K562 (cell line): ENCODE measurements around the gene CNOT6. TPM values are rescaled to one million over a fixed set of nuclear protein-coding genes. Genes with fewer than 3 reads are reported as not detected.

Experiments
- ATAC-seq: fragments of 200-7000 bp; cut with Tn5 transposase; 3 replicates; pipeline ENCODE4 v1.9.1; 2020; ENCODE audit warnings: moderate library complexity
- BruUV-seq: library from RNA; stranded (reverse); fragments of 400-500 nt; replicated peaks from 2 replicates; lab custom pipeline; 2021; lab: Mats Ljungman, UMichigan
- CTCF ChIA-PET: fragments of 300-600 bp; formaldehyde crosslinking; extraction: SDS; loops from one replicate; lab custom pipeline; 2021; ENCODE audit warnings: low intra/inter-chr PET ratio; lab: Yijun Ruan, JAX
- POLR2A ChIA-PET: fragments of 300-600, 350-650 bp; sonication (Branson Sonifier 250); formaldehyde crosslinking; extraction: SDS; loops from one replicate; lab custom pipeline; 2021; ENCODE audit warnings: antibody characterized with exemption, inconsistent platforms; lab: Yijun Ruan, JAX
- DNase-seq, 4 experiments: peaks; one replicate each; pipeline versions ENCODE4 v3.0.0 to v3.0.0-alpha.2; 2011 to 2018; ENCODE audit warnings: low spot score in 3 of 4, mixed read lengths in 3 of 4; ENCODE audit errors: extremely low read depth in 1 of 4
- FAIRE-seq: peaks from 2 replicates; lab custom pipeline; 2011; peaks lifted over from hg19 to GRCh38; lab: Jason Lieb, UNC
- H2AFZ ChIP-seq: 2 replicates; pipeline ENCODE4 v1.6.0; 2011; ENCODE audit warnings: low read depth, low read length, control low read depth, inconsistent platforms
- H3K27ac ChIP-seq: fragments of 200-600 bp; 3 replicates; pipeline ENCODE4 v1.8.0; 2011; ENCODE audit warnings: low read depth, mild to moderate bottlenecking, control low read depth, inconsistent platforms, low read length, moderate library complexity, mixed read lengths; ENCODE audit errors: extremely low read depth
- H3K27me3 ChIP-seq, 2 experiments: fragments of 300-600 bp in 1 of 2; 2 replicates in 1 of 2; 3 replicates in 1 of 2; pipeline versions ENCODE4 v1.6.0 to v1.8.0; 2011; ENCODE audit warnings: inconsistent platforms in 2 of 2, low read length in 2 of 2, mild to moderate bottlenecking in 1 of 2, mixed read lengths in 1 of 2, moderate library complexity in 1 of 2; ENCODE audit not compliant: control insufficient read depth in 2 of 2, insufficient read depth in 2 of 2
- H3K36me3 ChIP-seq: fragments of 300-600 bp; 3 replicates; pipeline ENCODE4 v1.8.0; 2011; ENCODE audit warnings: mild to moderate bottlenecking, low read length, inconsistent platforms; ENCODE audit not compliant: control insufficient read depth, insufficient read depth
- H3K4me1 ChIP-seq, 2 experiments: fragments of 200-600 bp in 1 of 2; replicated peaks in 1 of 2; 2 replicates in 1 of 2; 3 replicates in 1 of 2; pipeline versions ENCODE4 v1.5.1 to v1.8.0; 2011; ENCODE audit warnings: inconsistent platforms in 2 of 2, low read length in 2 of 2, mild to moderate bottlenecking in 1 of 2, mixed read lengths in 1 of 2, moderate library complexity in 1 of 2; ENCODE audit not compliant: control insufficient read depth in 2 of 2, insufficient read depth in 2 of 2
- H3K4me2 ChIP-seq: 2 replicates; pipeline ENCODE4 v1.6.1; 2011; ENCODE audit warnings: low read length, control low read depth, inconsistent platforms, mixed read lengths; ENCODE audit not compliant: insufficient read depth
- H3K4me3 ChIP-seq: fragments of 200-600 bp; sonication (generic), shearing (Covaris generic); 2 replicates; pipeline ENCODE4 v1.5.1; 2016; ENCODE audit warnings: control low read depth, inconsistent platforms
- H3K79me2 ChIP-seq: fragments of 200-600 bp; 3 replicates; pipeline ENCODE4 v1.8.0; 2011; ENCODE audit warnings: low read length, inconsistent platforms; ENCODE audit not compliant: control insufficient read depth, insufficient read depth
- H3K9ac ChIP-seq, 2 experiments: 2 replicates each; pipeline versions ENCODE4 v1.6.0 to v1.6.1; 2011; ENCODE audit warnings: low read depth in 2 of 2, low read length in 2 of 2, control low read depth in 1 of 2, inconsistent platforms in 1 of 2, mild to moderate bottlenecking in 1 of 2, mixed read lengths in 1 of 2; ENCODE audit not compliant: insufficient read depth in 1 of 2
- H3K9me1 ChIP-seq: one replicate; pipeline ENCODE4 v1.6.0; 2011; ENCODE audit warnings: inconsistent platforms, mild to moderate bottlenecking, low read length, moderate library complexity; ENCODE audit not compliant: control insufficient read depth, insufficient read depth
- H3K9me3 ChIP-seq: replicated peaks from 2 replicates; pipeline ENCODE4 v1.5.1; 2011; ENCODE audit warnings: low read depth, low read length, inconsistent platforms; ENCODE audit not compliant: control insufficient read depth, insufficient read depth
- H4K20me1 ChIP-seq: replicated peaks from 2 replicates; pipeline ENCODE4 v1.6.1; 2011; ENCODE audit warnings: low read length, inconsistent platforms, mixed read lengths; ENCODE audit not compliant: control insufficient read depth, insufficient read depth
- BMI1 ChIP-seq: fragments of 150-350 bp; IDR thresholded peaks from 2 replicates; pipeline ENCODE4 v1.6.1; 2014; ENCODE audit warnings: low read length
- CREM ChIP-seq: IDR thresholded peaks from 2 replicates; pipeline ENCODE4 v1.6.1; 2014; ENCODE audit warnings: antibody characterized with exemption, low read depth
- EZH2 ChIP-seq: IDR thresholded peaks from 2 replicates; pipeline ENCODE4 v1.6.1; 2012; ENCODE audit warnings: low read depth, mild to moderate bottlenecking, inconsistent platforms, low read length, borderline replicate concordance
- FOXJ3 ChIP-seq: sonication (generic); formaldehyde crosslinking; IDR thresholded peaks from 2 replicates; pipeline ENCODE4 v1.4.0; 2020; ENCODE audit warnings: mild to moderate bottlenecking, missing genetic modification reagents
- GTF2A2 ChIP-seq: IDR thresholded peaks from 2 replicates; pipeline ENCODE4 v1.6.1; 2016; ENCODE audit warnings: mild to moderate bottlenecking, missing genetic modification characterization, missing compliant biosample characterization
- HNRNPL ChIP-seq: fragments of 200-400 bp; formaldehyde crosslinking; IDR thresholded peaks from 2 replicates; pipeline ENCODE4 v1.6.1; 2017; ENCODE audit warnings: low read depth, mild to moderate bottlenecking, low read length
- KLF1 ChIP-seq: fragments of 450-650 bp; IDR thresholded peaks from 2 replicates; pipeline ENCODE4 v1.6.1; 2016; ENCODE audit warnings: missing genetic modification characterization, missing compliant biosample characterization
- MAFK ChIP-seq: IDR thresholded peaks from 2 replicates; pipeline ENCODE4 v1.6.1; 2011; ENCODE audit warnings: low read length, improper control_type of control experiment
- MEIS2 ChIP-seq: fragments of 450-650 bp; IDR thresholded peaks from 2 replicates; pipeline ENCODE4 v1.6.1; 2014; ENCODE audit warnings: mild to moderate bottlenecking; ENCODE audit not compliant: partially characterized antibody
- MXI1 ChIP-seq: IDR thresholded peaks from 2 replicates; pipeline ENCODE4 v1.6.1; 2011; ENCODE audit warnings: low read depth, mild to moderate bottlenecking, improper control_type of control experiment, low read length
- MYC ChIP-seq, 2 experiments: fragments of 250-450 bp in 1 of 2; sonication (Bioruptor Pico) in 1 of 2; IDR thresholded peaks; 2 replicates each; pipeline versions ENCODE4 v1.5.1 to v1.6.1; 2012 to 2021; ENCODE audit warnings: low read depth in 2 of 2, borderline replicate concordance in 1 of 2, improper control_type of control experiment in 1 of 2, low read length in 1 of 2, mild to moderate bottlenecking in 1 of 2, moderate library complexity in 1 of 2
- RAD21 ChIP-seq, 2 experiments: fragments of 250-450 bp in 1 of 2; fragments of 450-650 bp in 1 of 2; sonication (Bioruptor Pico) in 1 of 2; formaldehyde crosslinking in 1 of 2; IDR thresholded peaks in 1 of 2; conservative IDR thresholded peaks in 1 of 2; 2 replicates each; pipeline versions ENCODE4 v1.4.0 to v1.8.0; 2020 to 2022; ENCODE audit warnings: mild to moderate bottlenecking in 2 of 2, moderate library complexity in 1 of 2
- TSC22D4 ChIP-seq: fragments of 450-650 bp; IDR thresholded peaks from 2 replicates; pipeline ENCODE4 v1.6.1; 2016; ENCODE audit warnings: missing genetic modification characterization, missing biosample characterization, control low read depth
- ZNF695 ChIP-seq: fragments of 450-650 bp; formaldehyde crosslinking; IDR thresholded peaks from 2 replicates; pipeline ENCODE4 v1.4.0; 2020; ENCODE audit warnings: mild to moderate bottlenecking, moderate library complexity
- WGBS: fragments of 100-300 bp; shearing (Covaris generic); methylation state at CpG from one replicate; pipeline ENCODE4 v1.1.6; 2016; ENCODE audit warnings: low coverage, mixed read lengths; ENCODE audit not compliant: insufficient coverage; ENCODE audit errors: missing lambda C conversion rate; 5-methylcytosine and 5-hydroxymethylcytosine counted together
- in situ Hi-C: fragments of 300-500 bp; cut with MboI; formaldehyde crosslinking; loops from 4 replicates; pipeline ENCODE4 v1.15.0; 2018; ENCODE audit warnings: inconsistent platforms, mixed read lengths
- intact Hi-C: fragments of 100-400 bp; cut with micrococcal nuclease; formaldehyde crosslinking; loops from 2 replicates; pipeline ENCODE4 v1.14.2; 2022
- polyA plus RNA-seq, 8 experiments: library from polyadenylated mRNA; depleted of rRNA in 4 of 8; stranded (reverse) in 5 of 8; unstranded in 3 of 8; fragments of >200 nt; fragmentation: Nextera tagmentation in 2 of 8; fragmentation: Illumina TruSeq in 1 of 8; extraction: Ambion mirVana in 2 of 8; extraction: Trizol in 1 of 8; gene quantifications; 2 replicates each; pipeline versions ENCODE4 v1.2.1 to v1.2.3, GENCODE V29; 2011 to 2014; ENCODE audit warnings: inconsistent platforms in 1 of 8, missing spikeins in 1 of 8
- total RNA-seq, 7 experiments: library from RNA; depleted of rRNA in 6 of 7; stranded (reverse); fragments of >200 nt in 6 of 7; fragmentation: Illumina TruSeq in 2 of 7; extraction: Trizol in 2 of 7; gene quantifications; 2 replicates each; pipeline versions ENCODE4 v1.2.1 to v1.2.3, GENCODE V29; 2011 to 2021; ENCODE audit warnings: low replicate concordance in 1 of 7
- TF ChIP-seq, protein P1 (sequence below): fragments of 250-450 bp; sonication (Bioruptor Pico); IDR thresholded peaks from 2 replicates; pipeline ENCODE4 v1.4.0; 2020; ENCODE audit warnings: mild to moderate bottlenecking, moderate library complexity, borderline replicate concordance
- TF ChIP-seq, protein P2 (sequence below), 2 experiments: fragments of 450-650 bp in 1 of 2; sonication (generic) in 1 of 2; formaldehyde crosslinking in 1 of 2; IDR thresholded peaks in 1 of 2; conservative IDR thresholded peaks in 1 of 2; 2 replicates each; pipeline versions ENCODE4 v1.6.1 to v1.8.1; 2016 to 2023; ENCODE audit warnings: mild to moderate bottlenecking in 2 of 2, moderate library complexity in 2 of 2, inconsistent platforms in 1 of 2, missing genetic modification reagents in 1 of 2

The CNOT6 gene
- total and polyA plus RNA-seq, 9 of the 15 experiments (the other 6 are each of a cell fraction or from before 2014, with no cell fraction given), result 4.9 to 32.4 (median 14.0) TPM

DNA sequence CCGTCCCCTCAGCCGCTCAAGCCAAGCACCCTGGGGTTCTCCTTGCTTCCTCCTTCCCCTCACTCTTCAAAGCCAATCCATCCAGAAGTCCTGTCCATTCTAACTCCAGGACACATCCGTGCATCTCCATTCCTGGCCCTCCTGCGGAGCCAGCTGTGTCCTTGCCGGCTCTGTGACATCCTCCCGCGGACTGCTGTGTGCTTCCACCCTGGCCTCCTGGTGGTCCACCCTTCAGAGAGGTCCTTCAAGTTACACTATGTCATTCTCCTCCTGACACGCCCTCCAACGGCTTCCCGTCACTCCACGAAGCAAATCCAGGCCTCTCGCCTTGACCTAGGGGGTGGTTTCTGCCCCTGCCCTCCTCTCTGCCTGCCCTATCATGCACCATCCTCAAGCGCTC lies 110.1 kb downstream of the CNOT6 start (continued):
- TF ChIP-seq, protein P1, sequence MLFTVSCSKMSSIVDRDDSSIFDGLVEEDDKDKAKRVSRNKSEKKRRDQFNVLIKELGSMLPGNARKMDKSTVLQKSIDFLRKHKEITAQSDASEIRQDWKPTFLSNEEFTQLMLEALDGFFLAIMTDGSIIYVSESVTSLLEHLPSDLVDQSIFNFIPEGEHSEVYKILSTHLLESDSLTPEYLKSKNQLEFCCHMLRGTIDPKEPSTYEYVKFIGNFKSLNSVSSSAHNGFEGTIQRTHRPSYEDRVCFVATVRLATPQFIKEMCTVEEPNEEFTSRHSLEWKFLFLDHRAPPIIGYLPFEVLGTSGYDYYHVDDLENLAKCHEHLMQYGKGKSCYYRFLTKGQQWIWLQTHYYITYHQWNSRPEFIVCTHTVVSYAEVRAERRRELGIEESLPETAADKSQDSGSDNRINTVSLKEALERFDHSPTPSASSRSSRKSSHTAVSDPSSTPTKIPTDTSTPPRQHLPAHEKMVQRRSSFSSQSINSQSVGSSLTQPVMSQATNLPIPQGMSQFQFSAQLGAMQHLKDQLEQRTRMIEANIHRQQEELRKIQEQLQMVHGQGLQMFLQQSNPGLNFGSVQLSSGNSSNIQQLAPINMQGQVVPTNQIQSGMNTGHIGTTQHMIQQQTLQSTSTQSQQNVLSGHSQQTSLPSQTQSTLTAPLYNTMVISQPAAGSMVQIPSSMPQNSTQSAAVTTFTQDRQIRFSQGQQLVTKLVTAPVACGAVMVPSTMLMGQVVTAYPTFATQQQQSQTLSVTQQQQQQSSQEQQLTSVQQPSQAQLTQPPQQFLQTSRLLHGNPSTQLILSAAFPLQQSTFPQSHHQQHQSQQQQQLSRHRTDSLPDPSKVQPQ (CRISPR knock-in tag), result no peak
- TF ChIP-seq TSC22D4 (tag) (no peak), GTF2A2 (tag) (no peak), BMI1 (no peak)

DNA sequence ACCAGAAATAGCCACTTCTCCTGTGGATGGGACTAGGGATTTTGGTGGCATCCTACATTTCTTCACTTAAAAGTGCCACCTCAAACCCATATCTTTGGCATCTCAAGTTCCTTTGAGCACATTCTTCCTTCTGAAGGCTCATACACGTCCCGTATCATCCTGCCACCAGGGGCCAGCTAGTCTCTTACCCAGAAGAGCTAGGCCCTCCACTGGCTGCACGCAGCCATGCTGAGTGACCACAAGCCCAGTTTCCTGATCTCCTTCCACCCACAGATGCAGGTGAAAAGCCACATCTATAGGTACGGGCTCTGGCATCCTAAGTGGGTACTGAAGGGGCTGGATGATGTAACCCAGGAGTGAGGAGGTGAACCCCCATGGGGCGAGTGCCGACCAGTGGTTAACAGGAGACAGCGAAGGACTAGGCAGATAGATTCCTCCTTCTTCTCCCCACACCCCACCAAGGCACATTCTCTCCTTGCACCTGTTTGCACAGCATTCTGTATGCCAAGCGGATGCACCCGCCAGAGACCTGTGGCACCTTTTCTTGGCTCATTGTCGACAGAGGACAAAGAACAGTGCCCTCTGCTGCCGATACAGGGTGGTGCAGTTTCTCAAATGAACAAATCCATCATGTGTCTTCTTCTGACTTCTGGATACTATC lies 111.5 kb downstream of the CNOT6 start:
- Histone ChIP-seq H3K9me1 (no peaks in the 10 kb centered on the region), H3K27me3 (peaks cover 0 to 7% of the 10 kb centered on the region in 2 experiments; a peak in 2 of 5 replicates), H4K20me1 (no peaks in the 10 kb centered on the region), H2AFZ (peak overlapping the region; percentile 53), H3K9ac (no peak overlapping the region), H3K4me2 (0 out of 2 replicates have a peak overlapping the region, but pooled peaks have one; percentile 0), H3K9me3 (no peaks in the 10 kb centered on the region), H3K4me3 (no peak overlapping the region), H3K4me1 (peaks cover 10 to 45% of the 10 kb centered on the region in 2 experiments; a peak in 4 of 5 replicates), H3K36me3 (no peaks in the 10 kb centered on the region), H3K79me2 (no peaks in the 10 kb centered on the region), H3K27ac (no peak overlapping the region)
- no TSS peak for BruUV-seq
- DNase-seq (peak; percentile 51 to 81 (median 59)), FAIRE-seq (peak; percentile 94), ATAC-seq (peak; percentile 70)
- intact Hi-C loops (loop anchor here (1.0 to 10.0 kb wide), 6 partner anchors 51 to 401 kb away; partner anchors contain the start of genes CNOT6, MAPK9 and RASGEF1C), in situ Hi-C loops (no loop called here)
- WGBS, result 34% methylated on average over 11 of the region's 11 CpGs
- ChIA-PET CTCF (interaction anchor here (0.6 to 1.8 kb wide), 2 partner anchors 257 to 312 kb away, joined by 3 to 15 read pairs; no protein-coding TSS in a partner anchor), POLR2A (no interaction called here)
- peak; percentile 30 to 73; a peak in 3 of 4 replicates for TF ChIP-seq RAD21 (CRISPR knock-in tag; conservative IDR thresholded peaks at IDR 0.05 in 1 of 2, IDR thresholded peaks at IDR 0.05 in 1 of 2)
- TF ChIP-seq CREM, result 0 out of 2 replicates have a peak, but pooled peaks have one; percentile 22
- no peak for TF ChIP-seq FOXJ3 (CRISPR knock-in tag)
- TF ChIP-seq HNRNPL, result no peak
- TF ChIP-seq, protein P2, sequence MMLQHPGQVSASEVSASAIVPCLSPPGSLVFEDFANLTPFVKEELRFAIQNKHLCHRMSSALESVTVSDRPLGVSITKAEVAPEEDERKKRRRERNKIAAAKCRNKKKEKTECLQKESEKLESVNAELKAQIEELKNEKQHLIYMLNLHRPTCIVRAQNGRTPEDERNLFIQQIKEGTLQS (IDR thresholded peaks at IDR 0.05), result peak; percentile 32; the same call in 1 of the 2 replicates
- TF ChIP-seq, protein P2 (CRISPR knock-in tag; conservative IDR thresholded peaks at IDR 0.05), result no peak
- TF ChIP-seq MYC (IDR thresholded peaks at IDR 0.05; ENCODE audit: low read depth, low read length), result 0 out of 2 replicates have a peak, but pooled peaks have one; percentile 33
- TF ChIP-seq MYC (CRISPR knock-in tag; IDR thresholded peaks at IDR 0.05; ENCODE audit: borderline replicate concordance, low read depth), result no peak
- TF ChIP-seq MEIS2, result peak; percentile 51
- TF ChIP-seq MXI1, result no peak
- no peak for TF ChIP-seq ZNF695 (CRISPR knock-in tag)
- TF ChIP-seq EZH2, result no peak
- TF ChIP-seq KLF1 (tag), result no peak
- TF ChIP-seq MAFK, result 0 out of 2 replicates have a peak, but pooled peaks have one; percentile 5
